Cerebellar nuclear complex (tissue), 1 donor: ENCODE data around the gene HFE.

Source experiments
- DNase-seq, 2 experiments: peaks; one replicate each; lab custom pipeline; 2025; lab: John Stamatoyannopoulos, UW

The HFE gene

DNA sequence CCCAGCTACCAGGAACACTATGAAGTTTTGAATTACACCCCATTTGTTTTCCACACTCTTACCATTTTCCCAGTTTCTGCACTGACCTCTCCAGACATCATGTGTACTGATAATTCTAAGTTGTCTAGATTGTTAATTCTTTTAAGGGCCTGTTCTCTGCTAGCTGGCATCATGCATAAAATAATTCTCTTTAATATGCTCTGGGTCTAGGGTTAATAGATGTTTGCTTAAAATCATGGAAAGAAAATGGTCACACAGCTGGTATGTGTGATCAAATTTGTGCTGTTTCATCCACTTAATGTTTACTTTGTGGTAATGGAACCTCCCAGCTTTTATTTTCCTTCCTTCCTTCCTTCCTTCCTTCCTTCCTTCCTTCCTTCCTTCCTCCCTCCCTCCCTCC is 49.1 kb downstream of the HFE start:
- no peak for DNase-seq

DNA sequence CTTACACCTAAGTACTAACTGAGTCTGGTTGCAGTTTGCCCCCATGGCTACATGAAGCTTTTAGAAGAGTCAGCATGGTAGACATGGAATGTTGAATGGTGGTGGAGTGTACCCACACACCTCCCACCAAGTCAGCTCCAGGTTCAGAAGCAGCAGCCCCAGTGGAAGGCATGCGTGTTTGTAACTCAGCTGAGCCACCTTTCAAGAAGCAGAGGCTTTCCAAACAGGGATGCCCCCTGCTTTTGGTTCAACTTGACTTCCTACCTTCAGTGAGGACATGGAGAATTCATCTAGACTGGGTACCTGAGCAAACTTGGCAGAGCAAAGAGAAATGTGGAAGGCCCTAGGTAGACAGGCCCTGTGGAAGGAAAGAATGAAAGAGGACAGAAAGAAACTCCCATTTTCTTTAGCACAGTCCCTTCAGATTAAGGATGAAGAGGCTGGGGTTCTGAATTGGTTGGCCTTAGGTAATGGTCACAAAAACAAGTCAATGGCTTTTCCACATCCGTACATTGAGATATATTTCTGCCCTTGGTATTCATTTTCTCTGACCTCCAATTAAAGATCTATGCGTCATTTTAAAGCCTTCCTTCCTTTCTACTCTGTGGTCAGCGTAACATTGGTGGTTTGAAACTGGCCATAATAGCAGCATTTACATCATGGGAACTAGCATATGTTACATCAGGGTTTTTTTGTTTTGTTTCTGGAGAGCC is 53.2 kb downstream of the HFE start:
- no peak for DNase-seq

DNA sequence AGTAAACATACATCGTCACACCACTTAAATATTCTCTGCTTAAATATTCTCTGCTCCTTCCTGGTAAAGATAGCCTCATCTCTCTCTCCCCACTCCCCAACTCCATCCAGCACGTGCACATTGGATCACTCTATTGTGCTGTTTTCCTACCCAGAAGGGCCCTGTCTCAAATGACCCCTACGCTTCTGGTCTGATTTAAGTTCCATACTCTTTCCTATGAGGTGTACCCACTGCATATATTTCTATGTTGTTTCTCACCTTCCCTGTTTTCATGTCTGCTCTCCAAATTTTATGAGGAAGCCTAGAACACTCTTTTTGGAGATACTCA is 53.7 kb downstream of the HFE start:
- DNase-seq = no peak

DNA sequence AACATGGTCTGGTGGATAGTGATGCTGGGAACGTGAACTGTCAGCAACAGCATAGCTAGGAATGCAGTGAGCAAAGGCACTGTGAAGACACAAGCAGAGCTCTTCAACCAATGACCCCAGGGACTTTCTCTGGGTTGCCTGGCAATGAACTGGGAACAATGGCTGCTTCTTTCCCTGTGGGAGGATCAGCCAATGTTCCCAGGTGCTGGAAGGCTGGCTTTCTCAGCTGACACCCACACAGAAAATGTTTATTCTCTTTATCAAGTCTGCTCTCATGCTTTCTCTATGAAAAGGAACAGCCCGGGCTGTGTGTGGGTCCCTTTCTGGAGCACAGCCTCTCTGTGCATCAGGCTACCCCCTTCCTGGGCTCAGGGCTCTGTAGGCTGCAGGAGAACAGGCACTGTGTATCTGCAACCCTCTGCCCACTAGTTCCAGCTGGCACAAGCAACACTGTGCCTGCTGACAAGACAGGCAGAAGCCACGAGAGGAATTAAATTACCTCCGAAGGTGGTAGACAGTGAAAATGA is 54.2 kb downstream of the HFE start:
- DNase-seq = no peak

DNA sequence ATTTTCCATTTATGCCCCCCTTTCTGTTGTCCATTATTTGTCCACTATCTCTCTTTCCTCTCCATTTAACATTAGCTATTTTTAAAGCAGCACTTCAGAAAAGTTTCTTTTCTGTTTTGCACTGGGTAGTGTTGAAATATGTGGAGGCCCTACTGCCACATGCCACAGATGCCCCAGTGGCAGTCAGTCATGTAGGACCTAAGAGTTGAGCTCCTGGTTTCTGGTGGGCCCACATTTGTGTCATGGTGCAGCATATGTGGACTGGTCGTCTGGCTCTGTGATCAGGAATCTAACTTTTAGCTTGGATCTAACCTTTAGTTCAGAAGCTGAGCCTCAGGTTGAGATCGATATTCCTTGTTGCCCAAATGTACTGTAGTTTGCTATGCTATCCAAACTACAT is 54.8 kb downstream of the HFE start:
- DNase-seq = no peak
